Stimulated activated CD4-positive, alpha-beta T cell treated with anti-CD3 and anti-CD28 coated beads, Interleukin-4, amount 100 ng/mL, for 1 hour (primary cell): ENCODE results near the gene FAM210A.

Source experiments
- DNase-seq: peaks from one replicate; pipeline ENCODE4 v3.0.0-alpha.2; 2020

The FAM210A gene

GRCh38 chr18:13620818-13621445 is 105.4 kb downstream of the FAM210A start:
- no peak for DNase-seq

- DNase-seq, result no peak
Observed at GRCh38 chr18:13620206-13620672, 106.1 kb downstream of the FAM210A start.

- DNase-seq, result no peak
Observed at GRCh38 chr18:13619505-13620205, 106.7 kb downstream of the FAM210A start.

DNA sequence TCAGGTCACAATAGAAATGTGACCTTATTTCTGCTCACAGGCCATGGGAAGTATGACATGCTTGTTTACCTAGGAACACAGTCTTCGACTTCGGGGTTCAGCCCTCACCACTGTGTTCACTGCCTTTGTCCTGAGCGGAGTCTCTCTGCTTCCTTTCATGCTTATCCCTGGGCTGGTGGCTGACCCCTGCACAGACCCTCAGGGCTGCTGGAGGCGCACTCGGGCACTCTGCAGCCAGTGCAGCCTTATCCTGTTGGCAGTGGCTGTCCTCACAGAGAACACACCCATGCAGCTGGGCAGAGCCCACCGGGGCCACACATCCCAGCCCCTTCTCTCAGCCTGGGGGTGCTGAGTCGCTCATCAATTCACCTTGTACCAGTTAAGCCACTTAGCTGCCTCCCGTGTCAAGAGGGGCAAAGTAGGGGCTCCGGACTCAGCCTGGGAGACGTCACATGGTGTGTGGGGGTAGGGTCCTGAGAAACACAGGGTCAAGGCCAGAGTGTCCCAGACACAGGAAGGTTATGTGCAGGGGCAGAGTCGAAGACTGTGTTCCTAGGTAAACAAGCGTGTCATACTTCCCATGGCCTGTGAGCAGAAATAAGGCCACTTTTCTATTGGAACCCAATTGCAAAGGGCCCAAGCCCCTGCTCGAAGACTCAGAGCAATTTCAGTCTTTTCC is 107.5 kb downstream of the FAM210A start:
- DNase-seq, result no peak

DNA sequence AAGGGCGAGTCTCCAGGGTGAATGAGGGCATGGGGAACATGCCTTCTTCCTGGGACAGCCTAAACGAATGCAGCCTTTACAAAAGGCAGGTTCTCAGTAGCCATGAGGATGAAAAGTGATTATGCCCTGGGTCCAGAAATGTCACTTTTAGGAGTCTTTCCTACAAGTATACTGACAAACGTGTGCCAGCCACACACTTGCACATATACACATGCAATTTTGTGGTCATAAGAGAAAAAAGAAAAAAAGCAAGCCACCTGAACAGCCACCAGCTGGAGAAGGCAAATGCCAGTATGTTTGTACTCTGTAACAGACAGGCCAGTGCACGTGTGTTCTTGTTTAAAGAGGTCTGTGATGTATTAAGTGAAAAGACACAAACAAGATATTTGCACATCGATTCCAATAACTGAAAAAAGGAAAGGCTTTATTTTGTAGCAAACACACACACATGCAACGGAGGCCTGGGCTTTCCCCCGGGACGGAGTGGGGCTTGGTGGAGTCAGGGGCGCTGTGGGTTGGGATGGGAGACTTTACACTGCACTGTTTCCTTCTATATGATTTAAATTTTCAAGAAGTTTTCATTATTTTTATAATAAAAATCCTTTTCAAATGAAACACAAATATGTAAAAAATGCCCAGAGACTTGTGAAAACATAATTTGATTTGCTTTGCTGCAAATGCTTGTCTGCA is 108.4 kb downstream of the FAM210A start:
- no peak for DNase-seq

GRCh38 chr18:13616525-13617035 is 109.8 kb downstream of the FAM210A start:
- DNase-seq, result no peak

- DNase-seq, result no peak
Observed at GRCh38 chr18:13616041-13616440, 110.3 kb downstream of the FAM210A start.

- DNase-seq, result no peak
Observed at GRCh38 chr18:13615432-13615861, 110.9 kb downstream of the FAM210A start.

DNA sequence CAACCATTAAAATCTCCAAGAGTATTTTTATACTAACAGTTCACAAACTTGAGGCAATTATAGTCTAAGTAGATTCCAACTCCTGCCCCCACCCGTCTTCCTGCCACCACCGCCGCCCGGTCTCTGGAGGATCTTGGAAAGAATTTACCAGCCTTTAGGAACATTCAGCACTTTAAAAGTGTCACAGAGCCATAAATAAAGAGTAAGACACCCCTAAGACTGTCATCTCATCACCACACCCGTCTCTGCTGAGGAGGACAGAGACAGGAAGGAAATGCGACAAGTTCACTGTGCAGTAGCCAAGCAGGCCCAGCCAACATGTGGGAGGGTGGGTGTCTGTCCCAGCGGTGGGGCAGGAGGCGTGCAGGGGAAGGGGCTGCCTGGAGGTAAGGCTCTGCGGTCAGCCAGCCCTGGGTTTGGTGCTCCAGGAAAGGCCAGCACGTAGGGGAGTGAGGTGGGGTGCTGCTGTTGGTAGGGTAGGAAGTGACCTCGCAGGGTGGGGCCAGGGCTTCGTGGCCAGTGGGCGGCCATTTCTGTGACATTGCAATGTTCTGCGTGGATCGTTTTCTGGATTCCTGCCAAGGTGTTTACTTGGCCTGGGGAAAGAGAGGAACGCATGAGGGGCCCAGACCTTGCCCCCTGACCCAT is 111.6 kb downstream of the FAM210A start:
- no peak for DNase-seq

GRCh38 chr18:13613591-13614501 is 112.5 kb downstream of the FAM210A start:
- DNase-seq, result no peak
